Activated T-cell treated with anti-CD3 and anti-CD28 coated beads for 48 hours (primary cell): ENCODE results near the gene CCNG2.

Experiments
- DNase-seq: peaks from one replicate; pipeline ENCODE4 v3.0.0-alpha.2; 2020; ENCODE audit warnings: low read depth

The CCNG2 gene

GRCh38 chr4:77146186-77147078 is 10.6 kb upstream of the CCNG2 start:
- no peak for DNase-seq

- DNase-seq, result no peak
Measured at GRCh38 chr4:77147079-77147782, 9.8 kb upstream of the CCNG2 start.

DNA sequence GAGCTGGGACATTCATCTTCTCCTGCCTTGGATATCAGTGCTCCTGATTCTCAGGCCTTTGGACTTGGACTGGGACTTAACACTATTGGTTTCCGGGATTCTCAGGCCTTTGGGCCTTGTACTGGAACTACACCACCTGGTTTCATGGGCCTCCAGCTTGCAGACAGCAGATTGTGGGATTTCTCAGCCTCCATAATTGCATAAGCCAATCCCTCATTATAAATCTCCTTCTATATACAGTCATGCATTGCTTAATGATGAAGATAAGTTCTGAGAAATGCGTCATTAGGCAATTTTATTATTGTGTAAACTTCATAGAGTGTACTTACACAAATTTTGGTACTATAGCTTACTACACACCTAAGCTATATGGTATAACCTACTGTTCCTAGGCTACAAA is 8.9 kb upstream of the CCNG2 start:
- DNase-seq, result no peak

- no peak for DNase-seq
Measured at GRCh38 chr4:77149789-77150188, 7.2 kb upstream of the CCNG2 start.

- DNase-seq, result no peak
Measured at GRCh38 chr4:77151241-77151640, 5.8 kb upstream of the CCNG2 start.

GRCh38 chr4:77152421-77152820 is 4.6 kb upstream of the CCNG2 start:
- no peak for DNase-seq

- no peak for DNase-seq
Measured at GRCh38 chr4:77153006-77153405, 4.0 kb upstream of the CCNG2 start.

DNA sequence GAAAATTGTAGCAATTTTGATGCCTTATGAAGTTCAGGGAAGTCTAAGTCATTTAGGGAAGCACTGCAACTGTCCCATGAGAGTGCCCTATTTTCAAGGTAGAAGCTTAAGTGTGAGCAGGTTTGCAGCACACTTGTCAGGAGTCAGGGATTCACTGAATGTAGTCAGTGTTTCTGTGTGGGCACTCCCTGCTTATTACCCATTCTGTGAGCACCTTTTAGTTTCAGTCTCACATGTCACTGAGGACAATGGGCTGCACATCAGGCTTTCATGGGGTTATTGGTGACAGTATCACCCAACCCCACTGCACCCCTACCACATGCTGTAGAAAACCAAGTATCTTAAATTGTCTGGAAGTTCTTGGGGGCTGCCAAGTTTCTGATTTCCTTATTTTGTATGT is 2.9 kb upstream of the CCNG2 start:
- DNase-seq, result no peak

DNA sequence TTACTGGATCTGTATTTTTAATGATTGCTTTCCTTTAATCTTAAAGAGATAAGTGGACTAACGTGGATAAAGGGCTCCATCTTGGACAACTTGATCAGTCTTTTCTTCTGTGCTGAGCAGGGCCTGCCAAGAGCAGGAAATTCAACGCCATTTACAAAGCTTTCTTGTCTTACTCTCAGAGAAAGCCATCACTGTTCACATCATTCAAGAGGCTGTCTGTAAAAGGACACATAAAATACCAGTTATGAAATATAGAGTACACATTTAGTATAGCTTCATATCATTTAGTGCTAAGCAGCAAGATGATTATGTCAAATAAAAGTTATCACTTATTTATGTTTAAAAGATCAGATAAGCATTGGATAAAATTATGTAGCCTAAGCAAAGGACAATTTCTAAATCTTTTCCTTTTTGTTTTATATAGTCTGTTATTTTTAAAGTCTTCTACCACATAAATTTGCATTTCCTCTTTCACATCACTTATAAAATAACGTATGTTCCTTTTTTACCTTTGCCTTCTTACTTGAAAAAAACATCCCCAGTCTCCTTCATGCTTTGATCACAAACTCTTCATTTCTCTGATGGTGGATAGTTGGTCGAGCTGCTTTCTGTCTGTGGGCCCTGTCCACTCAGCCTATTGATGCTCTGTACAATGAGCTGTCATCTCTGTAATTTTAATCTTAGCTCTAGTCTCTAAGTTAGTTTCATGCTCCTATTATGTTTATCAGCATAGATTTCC is 2.1 kb upstream of the CCNG2 start:
- DNase-seq, result no peak

DNA sequence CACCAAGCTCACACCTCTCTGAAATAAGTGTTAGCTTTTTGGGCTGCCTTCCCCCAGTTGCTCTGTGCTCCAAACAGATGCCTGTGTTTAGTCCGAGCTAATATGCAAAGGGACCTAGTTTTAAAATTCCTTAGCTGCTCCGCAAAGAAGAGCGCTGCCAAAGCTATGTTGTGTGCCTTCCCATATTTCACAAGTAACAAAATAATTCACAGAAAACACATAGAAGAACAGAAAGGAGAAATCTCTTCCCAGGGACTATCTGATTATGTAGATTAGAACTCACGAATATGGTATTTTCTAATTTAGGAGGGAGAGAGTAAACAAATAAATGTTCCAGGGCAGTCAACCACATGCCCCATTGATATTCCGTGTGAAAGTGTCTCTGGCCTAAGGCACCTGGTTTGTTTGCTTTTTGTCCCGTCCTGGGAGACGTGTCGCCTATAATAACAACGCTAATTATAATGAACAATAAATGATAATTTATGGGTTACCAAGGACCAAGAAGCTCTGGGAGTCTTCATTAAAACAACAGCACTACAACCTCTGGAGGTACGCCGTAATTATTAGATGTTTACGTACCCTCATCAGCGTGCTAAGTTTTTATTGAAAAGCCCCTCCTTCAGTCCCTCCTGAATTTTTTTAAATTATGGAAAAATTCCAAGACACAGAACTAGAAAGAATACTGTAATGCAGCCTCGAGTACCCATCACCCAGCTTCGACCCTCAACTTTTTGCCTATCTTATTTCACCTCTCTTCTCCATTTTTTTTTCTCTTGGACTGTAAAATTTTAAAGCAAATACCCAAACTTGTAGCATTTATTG is 1.2 kb upstream of the CCNG2 start:
- DNase-seq, result no peak

DNA sequence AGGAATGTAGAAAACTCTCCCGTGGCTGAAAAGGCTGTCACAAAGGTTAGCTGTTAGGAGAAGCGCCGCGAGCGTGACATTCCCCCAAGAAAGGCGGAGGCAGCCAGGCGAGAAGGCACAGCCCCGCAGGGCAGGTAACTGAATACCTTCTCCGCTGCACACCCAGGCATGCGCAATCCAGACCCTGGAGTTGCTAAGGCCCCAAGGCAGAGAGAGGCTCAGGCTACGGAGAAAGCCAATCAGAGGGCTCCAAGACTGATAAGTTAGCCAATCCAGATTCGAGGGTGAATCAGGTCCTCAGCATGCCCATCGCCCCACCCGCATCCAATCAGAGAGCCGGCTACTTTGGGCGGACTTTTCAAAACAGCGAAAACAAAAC is 485 bp upstream of the CCNG2 start:
- DNase-seq, result peak; percentile 84

- DNase-seq, result peak; percentile 68
Measured at GRCh38 chr4:77157859-77158486, 966 bp downstream of the CCNG2 start.

DNA sequence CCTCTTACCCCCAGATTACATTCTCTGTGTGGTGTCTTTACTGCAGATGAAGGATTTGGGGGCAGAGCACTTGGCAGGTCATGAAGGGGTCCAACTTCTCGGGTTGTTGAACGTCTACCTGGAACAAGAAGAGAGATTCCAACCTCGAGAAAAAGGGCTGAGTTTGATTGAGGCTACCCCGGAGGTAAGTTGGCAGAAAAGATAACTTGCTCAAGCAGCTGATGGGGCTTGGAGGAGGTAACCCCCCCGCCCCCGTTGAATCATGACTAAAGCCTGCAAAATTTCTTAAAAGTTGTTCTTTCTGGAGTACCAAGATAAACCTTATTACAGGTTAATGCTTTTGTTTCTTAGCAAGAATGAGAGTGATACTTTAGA is 1.5 kb downstream of the CCNG2 start:
- DNase-seq, result no peak

GRCh38 chr4:77159806-77160205 is 2.8 kb downstream of the CCNG2 start:
- DNase-seq, result no peak

GRCh38 chr4:77163641-77164040 is 6.6 kb downstream of the CCNG2 start:
- no peak for DNase-seq

DNA sequence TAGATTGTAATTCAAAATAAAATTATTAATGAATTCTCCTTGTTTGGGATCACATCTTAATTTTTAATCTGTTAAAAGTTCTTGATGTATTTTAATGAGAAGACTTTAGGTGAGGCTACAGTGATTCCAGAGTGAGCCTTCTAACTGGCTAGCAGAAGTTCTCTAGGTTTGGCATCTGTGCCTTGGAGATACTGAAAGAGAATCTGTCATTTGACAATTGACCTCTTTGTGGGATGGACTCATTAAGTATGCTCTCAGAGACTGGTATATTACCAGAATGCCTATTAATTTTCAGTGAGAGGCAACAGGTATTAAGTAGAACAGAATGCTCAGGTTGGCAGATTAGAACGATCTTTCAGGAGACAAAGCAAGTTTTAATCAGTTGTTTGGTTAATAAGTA is 10.2 kb downstream of the CCNG2 start:
- DNase-seq, result no peak

- no peak for DNase-seq
Measured at GRCh38 chr4:77167866-77168265, 10.9 kb downstream of the CCNG2 start.

DNA sequence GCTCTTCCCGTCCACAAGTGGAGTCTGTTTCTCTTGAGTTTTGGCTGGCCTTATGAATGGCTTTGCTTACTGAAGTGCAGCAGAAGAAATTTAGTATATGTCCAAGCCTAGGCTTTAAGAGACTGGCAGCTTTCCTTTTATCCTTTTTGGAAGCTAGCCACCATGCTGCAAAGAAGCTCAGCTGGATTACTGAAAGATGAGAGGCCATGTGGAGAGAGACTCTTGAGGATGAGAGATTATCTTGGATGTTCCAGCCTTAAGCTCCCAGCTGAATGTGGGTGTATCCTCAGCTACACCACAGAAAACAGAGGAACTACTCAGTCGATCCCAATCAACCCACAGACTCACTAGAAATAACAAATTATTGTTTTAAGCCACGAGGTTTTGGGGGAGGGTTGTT is 12.5 kb downstream of the CCNG2 start:
- no peak for DNase-seq

- DNase-seq, result no peak
Measured at GRCh38 chr4:77170926-77171325, 13.9 kb downstream of the CCNG2 start.

DNA sequence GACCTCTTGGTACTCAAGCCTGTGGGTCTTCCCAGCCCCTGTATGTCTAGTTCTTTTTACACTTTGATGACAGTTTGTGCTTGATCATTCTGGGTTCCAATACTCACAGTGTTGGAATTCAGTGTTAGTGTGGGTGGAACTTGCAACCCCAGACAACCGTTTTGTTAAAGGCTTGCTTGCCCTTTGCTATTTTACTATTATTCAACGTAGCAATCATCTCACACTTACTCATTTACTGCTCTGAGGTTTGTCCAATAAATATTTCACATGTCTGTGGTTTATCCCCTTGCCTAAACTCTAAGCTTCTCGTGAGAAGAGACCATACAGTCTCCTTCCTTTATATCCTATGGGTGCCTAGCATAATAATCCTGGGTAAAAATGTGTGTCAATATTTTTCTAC is 15.3 kb downstream of the CCNG2 start:
- DNase-seq, result no peak

GRCh38 chr4:77174426-77174825 is 17.4 kb downstream of the CCNG2 start:
- DNase-seq, result no peak

DNA sequence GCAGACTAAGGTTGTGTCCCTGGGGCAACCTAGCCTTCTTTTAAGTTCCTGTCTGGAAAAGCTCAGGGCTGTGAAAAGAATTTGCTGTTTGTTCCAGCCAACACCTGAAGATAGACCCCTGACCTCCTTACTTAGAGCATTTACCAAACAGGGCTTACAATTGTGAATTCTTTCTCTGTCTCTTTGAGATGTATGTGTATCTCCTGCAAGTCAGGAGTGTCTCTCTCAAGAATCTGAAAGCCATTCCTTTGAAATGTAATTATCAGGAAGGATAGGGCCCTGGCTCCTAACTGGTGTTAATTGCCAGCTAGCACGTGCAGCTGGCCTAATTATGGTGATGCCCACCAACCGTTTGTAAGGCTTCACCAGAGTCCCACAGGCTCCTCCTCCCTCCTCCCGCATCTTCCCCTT is 18.2 kb downstream of the CCNG2 start:
- DNase-seq, result no peak
